ENCODE measurements around the gene ATP5F1C.

Gene ATP5F1C

GRCh38 chr10:7853226-7853842, 65.4 kb downstream of the ATP5F1C start:
- no peak for DNase-seq

DNA sequence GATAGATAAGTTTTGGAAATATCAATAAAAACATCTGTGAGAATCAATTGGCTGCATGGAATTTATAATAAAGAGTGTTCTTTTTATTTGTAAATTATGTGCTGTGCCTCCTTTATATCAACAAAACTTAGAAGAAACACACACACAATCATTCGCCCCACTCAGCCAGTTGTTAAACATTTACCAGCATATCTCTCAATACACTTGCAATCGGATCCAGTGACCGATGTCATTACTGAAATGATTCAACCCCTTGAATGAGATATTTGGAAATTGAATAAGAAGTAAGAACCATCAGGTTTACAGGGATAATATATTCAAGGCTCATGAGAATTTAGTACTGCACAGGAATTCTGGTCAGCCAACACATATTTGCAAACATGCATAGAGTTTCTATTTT, 65.9 kb downstream of the ATP5F1C start:
- no peak for DNase-seq

DNA sequence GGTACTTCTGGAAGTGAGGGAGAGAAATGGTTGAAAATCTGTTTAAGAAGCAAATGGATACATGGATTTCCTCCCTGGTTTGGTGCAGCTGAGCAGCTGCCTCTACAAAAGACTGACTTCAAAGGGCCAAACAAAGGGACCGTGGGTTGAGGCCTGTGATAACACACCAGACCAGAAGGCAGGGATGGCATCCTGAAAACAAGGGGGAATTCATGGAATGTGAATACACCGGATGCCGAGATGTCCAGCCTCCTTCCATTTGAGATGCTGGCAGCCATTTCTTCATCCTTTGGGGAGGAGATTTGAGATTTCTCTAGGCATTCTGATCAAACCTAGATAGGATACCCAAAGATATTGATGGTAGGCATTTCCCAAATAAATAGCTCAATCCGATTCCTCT, 67.2 kb downstream of the ATP5F1C start:
- DNase-seq = no peak

- DNase-seq = no peak
Observed at GRCh38 chr10:7856678-7857077, 68.7 kb downstream of the ATP5F1C start.

GRCh38 chr10:7857262-7857661, 69.3 kb downstream of the ATP5F1C start:
- no peak for DNase-seq
